IMR-90 (cell line): ENCODE measurements around the gene PQBP1. TPM values are rescaled to one million over a fixed set of nuclear protein-coding genes. Genes with fewer than 3 reads are reported as not detected.

Experiments used
- ATAC-seq: fragments of 200-7000 bp; cut with Tn5 transposase; 2 replicates; pipeline ENCODE4 v1.9.1; 2020; ENCODE audit warnings: low read depth, mild to moderate bottlenecking, moderate library complexity
- BruUV-seq: library from RNA; stranded (reverse); fragments of 400-500 nt; replicated peaks from 2 replicates; lab custom pipeline; 2021; lab: Mats Ljungman, UMichigan
- CTCF ChIA-PET: fragments of 300-600 bp; formaldehyde crosslinking; extraction: SDS; loops from one replicate; lab custom pipeline; 2021; ENCODE audit warnings: antibody characterized with exemption; lab: Yijun Ruan, JAX
- POLR2A ChIA-PET: fragments of 300-600 bp; sonication (Branson Sonifier 250); formaldehyde crosslinking; loops from one replicate; lab custom pipeline; 2022; ENCODE audit warnings: antibody characterized with exemption; ENCODE audit not compliant: unreplicated experiment; lab: Charles Lee
- DNase-seq: peaks from one replicate; pipeline ENCODE4 v3.0.0; 2013
- H2AFZ ChIP-seq: replicated peaks from 2 replicates; pipeline ENCODE3; 2013; ENCODE audit warnings: low read length, mild to moderate bottlenecking; ENCODE audit not compliant: poor library complexity
- H2AK5ac ChIP-seq: 2 replicates; pipeline ENCODE4 v1.6.1; 2013; ENCODE audit warnings: low read depth, low read length, inconsistent platforms
- H2AK9ac ChIP-seq: replicated peaks from 2 replicates; pipeline ENCODE3; 2013; ENCODE audit warnings: mild to moderate bottlenecking, low read depth, low read length, moderate library complexity; ENCODE audit not compliant: poor library complexity
- H2BK120ac ChIP-seq: 2 replicates; pipeline ENCODE4 v1.6.1; 2013; ENCODE audit warnings: low read depth, low read length, inconsistent platforms
- H2BK15ac ChIP-seq: 3 replicates; pipeline ENCODE4 v1.6.1; 2013; ENCODE audit warnings: low read depth, low read length, inconsistent platforms
- H2BK20ac ChIP-seq: 2 replicates; pipeline ENCODE4 v1.6.1; 2013; ENCODE audit warnings: low read depth, mild to moderate bottlenecking, inconsistent platforms, low read length, moderate library complexity
- H2BK5ac ChIP-seq: 2 replicates; pipeline ENCODE4 v1.6.1; 2013; ENCODE audit warnings: mild to moderate bottlenecking, low read depth, low read length, inconsistent platforms; ENCODE audit not compliant: poor library complexity, severe bottlenecking
- H3K14ac ChIP-seq: replicated peaks from 2 replicates; pipeline ENCODE4 v1.6.1; 2013; ENCODE audit warnings: low read depth, low read length, inconsistent platforms
- H3K18ac ChIP-seq: 2 replicates; pipeline ENCODE4 v1.6.1; 2013; ENCODE audit warnings: low read depth, low read length, control low read depth
- H3K23ac ChIP-seq: 2 replicates; pipeline ENCODE4 v1.6.1; 2013; ENCODE audit warnings: low read depth, low read length, inconsistent platforms
- H3K27ac ChIP-seq: 2 replicates; pipeline ENCODE4 v1.5.1; 2013; ENCODE audit warnings: mild to moderate bottlenecking, control low read depth, low read length; ENCODE audit not compliant: insufficient read depth
- H3K27me3 ChIP-seq: 2 replicates; pipeline ENCODE4 v1.6.1; 2013; ENCODE audit warnings: low read length; ENCODE audit not compliant: control insufficient read depth, insufficient read depth
- H3K36me3 ChIP-seq: 2 replicates; pipeline ENCODE4 v1.6.1; 2013; ENCODE audit warnings: low read length, mixed read lengths; ENCODE audit not compliant: control insufficient read depth, insufficient read depth
- H3K4ac ChIP-seq: 2 replicates; pipeline ENCODE4 v1.6.1; 2013; ENCODE audit warnings: low read depth, low read length, inconsistent platforms
- H3K4me1 ChIP-seq: 2 replicates; pipeline ENCODE4 v1.6.1; 2013; ENCODE audit warnings: low read length, mixed read lengths; ENCODE audit not compliant: control insufficient read depth, insufficient read depth
- H3K4me2 ChIP-seq: 2 replicates; pipeline ENCODE4 v1.6.1; 2013; ENCODE audit warnings: low read depth, mild to moderate bottlenecking, control low read depth, low read length, moderate library complexity
- H3K4me3 ChIP-seq: 2 replicates; pipeline ENCODE4 v1.5.1; 2013; ENCODE audit warnings: low read depth, mild to moderate bottlenecking, control low read depth, low read length, moderate library complexity; ENCODE audit not compliant: insufficient read depth
- H3K56ac ChIP-seq: 2 replicates; pipeline ENCODE4 v1.6.1; 2013; ENCODE audit warnings: low read length, inconsistent platforms; ENCODE audit not compliant: insufficient read depth; ENCODE audit errors: extremely low read depth
- H3K79me1 ChIP-seq, 2 experiments: 2 replicates each; pipeline ENCODE4 v1.6.1; 2013; ENCODE audit warnings: low read length in 2 of 2, inconsistent platforms in 1 of 2, low read depth in 1 of 2
- H3K9ac ChIP-seq: 2 replicates; pipeline ENCODE4 v1.6.1; 2013; ENCODE audit warnings: low read depth, low read length, control low read depth
- H3K9me1 ChIP-seq: 2 replicates; pipeline ENCODE4 v1.6.1; 2013; ENCODE audit warnings: low read length, inconsistent platforms; ENCODE audit not compliant: insufficient read depth
- H3K9me3 ChIP-seq: 2 replicates; pipeline ENCODE4 v1.6.1; 2013; ENCODE audit warnings: low read length; ENCODE audit not compliant: control insufficient read depth, insufficient read depth
- H4K20me1 ChIP-seq: 2 replicates; pipeline ENCODE4 v1.6.1; 2013; ENCODE audit warnings: low read length, inconsistent platforms; ENCODE audit not compliant: insufficient read depth
- H4K5ac ChIP-seq: 2 replicates; pipeline ENCODE4 v1.6.1; 2013; ENCODE audit warnings: mild to moderate bottlenecking, low read depth, low read length, control low read depth
- H4K8ac ChIP-seq, 2 experiments: 2 replicates each; pipeline ENCODE4 v1.6.1; 2013; ENCODE audit warnings: low read depth in 2 of 2, low read length in 2 of 2, control low read depth in 1 of 2, inconsistent platforms in 1 of 2
- H4K91ac ChIP-seq: 2 replicates; pipeline ENCODE4 v1.6.1; 2013; ENCODE audit warnings: low read depth, low read length, inconsistent platforms; ENCODE audit not compliant: insufficient read depth
- BHLHE40 ChIP-seq: fragments of 150-350 bp; IDR thresholded peaks from 2 replicates; pipeline ENCODE4 v1.6.1; 2016; ENCODE audit warnings: mild to moderate bottlenecking, low read depth, low read length
- CEBPB ChIP-seq: IDR thresholded peaks from 2 replicates; pipeline ENCODE4 v1.6.1; 2012; ENCODE audit warnings: low read depth, low read length, improper control_type of control experiment
- CHD1 ChIP-seq: IDR thresholded peaks from 2 replicates; pipeline ENCODE4 v1.6.1; 2012; ENCODE audit warnings: low read depth, low read length, improper control_type of control experiment
- ELK1 ChIP-seq: fragments of 150-350 bp; IDR thresholded peaks from 2 replicates; pipeline ENCODE4 v1.6.1; 2016; ENCODE audit warnings: low read depth, mild to moderate bottlenecking, low read length, moderate library complexity, borderline replicate concordance
- FOS ChIP-seq: fragments of 150-350 bp; IDR thresholded peaks from 2 replicates; pipeline ENCODE4 v1.6.1; 2016; ENCODE audit warnings: low read depth, low read length
- MAFK ChIP-seq: IDR thresholded peaks from 2 replicates; pipeline ENCODE4 v1.6.1; 2012; ENCODE audit warnings: low read depth, low read length, improper control_type of control experiment
- MAZ ChIP-seq: IDR thresholded peaks from 2 replicates; pipeline ENCODE4 v1.6.1; 2012; ENCODE audit warnings: low read depth, mild to moderate bottlenecking, low read length, improper control_type of control experiment, moderate library complexity, borderline replicate concordance
- MXI1 ChIP-seq: IDR thresholded peaks from 2 replicates; pipeline ENCODE4 v1.6.1; 2012; ENCODE audit warnings: low read depth, mild to moderate bottlenecking, low read length, moderate library complexity, borderline replicate concordance
- NFE2L2 ChIP-seq: fragments of 150-350 bp; IDR thresholded peaks from 2 replicates; pipeline ENCODE4 v1.6.1; 2016; ENCODE audit warnings: low read depth, mild to moderate bottlenecking, low read length
- POLR2A ChIP-seq: IDR thresholded peaks from 2 replicates; pipeline ENCODE4 v1.6.1; 2012; ENCODE audit warnings: mild to moderate bottlenecking, low read depth, low read length
- RAD21 ChIP-seq: IDR thresholded peaks from 2 replicates; pipeline ENCODE4 v1.6.1; 2012; ENCODE audit warnings: low read length, improper control_type of control experiment
- RCOR1 ChIP-seq: IDR thresholded peaks from 2 replicates; pipeline ENCODE4 v1.6.1; 2012; ENCODE audit warnings: mild to moderate bottlenecking, low read length, improper control_type of control experiment; ENCODE audit not compliant: insufficient replicate concordance
- RFX5 ChIP-seq: IDR thresholded peaks from 2 replicates; pipeline ENCODE4 v1.8.0; 2012; ENCODE audit warnings: low read depth, mild to moderate bottlenecking, low read length, moderate library complexity
- SMC3 ChIP-seq: fragments of 150-350 bp; IDR thresholded peaks from 2 replicates; pipeline ENCODE4 v1.6.1; 2016; ENCODE audit warnings: low read depth, mild to moderate bottlenecking, antibody characterized with exemption, low read length, moderate library complexity
- USF2 ChIP-seq: fragments of 150-350 bp; IDR thresholded peaks from 2 replicates; pipeline ENCODE4 v1.6.1; 2017; ENCODE audit warnings: mild to moderate bottlenecking, antibody characterized with exemption, low read length, low read depth
- WGBS, 2 experiments: methylation state at CpG; one replicate each; pipeline versions ENCODE4 v1.1.5 to v1.1.7; 2013; ENCODE audit warnings: missing lambda C conversion rate in 2 of 2; ENCODE audit not compliant: insufficient read length in 1 of 2; ENCODE audit errors: extremely low coverage in 2 of 2; 5-methylcytosine and 5-hydroxymethylcytosine counted together
- dilution Hi-C: fragments of 300-500 bp; cut with HindIII; formaldehyde crosslinking; loops from one replicate; pipeline ENCODE4 v1.14.3; 2018; ENCODE audit warnings: low sequenced_read_pairs; ENCODE audit not compliant: unreplicated experiment
- in situ Hi-C: fragments of 300-500 bp; cut with MboI; formaldehyde crosslinking; loops from 3 replicates; pipeline ENCODE4 v1.14.3; 2019; ENCODE audit warnings: low sequenced_read_pairs, inconsistent platforms, mixed read lengths
- intact Hi-C: fragments of 100-400 bp; cut with micrococcal nuclease; formaldehyde crosslinking; loops from 2 replicates; pipeline ENCODE4 v1.10.0; 2022
- polyA plus RNA-seq, 3 experiments: library from polyadenylated mRNA; depleted of rRNA; stranded (reverse); fragments of >200 nt; gene quantifications; 2 replicates each; pipeline ENCODE4 v1.2.3, GENCODE V29; 2012; ENCODE audit warnings: low replicate concordance in 1 of 3
- total RNA-seq: library from RNA; depleted of rRNA; stranded (reverse); fragments of >200 nt; gene quantifications from 2 replicates; pipeline ENCODE4 v1.2.3, GENCODE V29; 2012
- TF ChIP-seq, protein P1 (sequence below): conservative IDR thresholded peaks from 2 replicates; pipeline ENCODE4 v1.5.1; 2012; ENCODE audit warnings: mild to moderate bottlenecking, low read depth, low read length, improper control_type of control experiment

Gene PQBP1
- total and polyA plus RNA-seq, 2 of the 4 experiments (the other 2 are of a cell fraction): 96.4 to 120 TPM

- 0 out of 2 replicates have a peak, but pooled peaks cover 4% of the 10 kb centered on the region for H3K9me1 ChIP-seq
- peaks cover 6 to 30% of the 10 kb centered on the region in 2 experiments for H3K79me1 ChIP-seq
- H4K91ac ChIP-seq: no peak overlapping the region
- DNase-seq (no peak), ATAC-seq (no peak)
- H2BK15ac ChIP-seq: no peak overlapping the region
- intact Hi-C loops: no loop called here
- no peak overlapping the region for H4K5ac ChIP-seq
- dilution Hi-C loops: no loop called here
- H3K27ac ChIP-seq: no peak overlapping the region
- no peak overlapping the region for H3K23ac ChIP-seq
- H3K4me3 ChIP-seq: no peak overlapping the region
- H2AFZ ChIP-seq: no peak overlapping the region
- no peak overlapping the region for H2BK20ac ChIP-seq
- no peak overlapping the region for H3K56ac ChIP-seq
- peaks cover 11% of the 10 kb centered on the region for H3K36me3 ChIP-seq
- H3K4ac ChIP-seq: no peak overlapping the region
- ChIA-PET POLR2A (no interaction called here), CTCF (no interaction called here)
- H2BK5ac ChIP-seq: no peak overlapping the region
- 70% methylated on average over 4 of the region's 8 CpGs; no CpG with 5 or more reads in 1 of the 2 experiments for WGBS, 2 experiments
- no peaks in the 10 kb centered on the region for H3K27me3 ChIP-seq
- H3K4me1 ChIP-seq: 0 out of 2 replicates have a peak, but pooled peaks cover 2% of the 10 kb centered on the region
- H2AK9ac ChIP-seq: no peak overlapping the region
- no peak overlapping the region for H3K4me2 ChIP-seq
- no peak overlapping the region for H3K14ac ChIP-seq
- H3K9me3 ChIP-seq: no peaks in the 10 kb centered on the region
- H4K20me1 ChIP-seq: peaks cover 7% of the 10 kb centered on the region; the same call in 1 of the 2 replicates
- in situ Hi-C loops: no loop called here
- H3K18ac ChIP-seq: no peak overlapping the region
- H2AK5ac ChIP-seq: no peak overlapping the region
- TF ChIP-seq USF2 (no peak), ELK1 (no peak), RFX5 (no peak), MXI1 (no peak), BHLHE40 (no peak), MAFK (no peak), CEBPB (no peak), MAZ (no peak), RCOR1 (no peak), FOS (no peak), SMC3 (no peak), POLR2A (no peak), CHD1 (no peak), RAD21 (no peak), NFE2L2 (no peak)
- TF ChIP-seq, protein P1, sequence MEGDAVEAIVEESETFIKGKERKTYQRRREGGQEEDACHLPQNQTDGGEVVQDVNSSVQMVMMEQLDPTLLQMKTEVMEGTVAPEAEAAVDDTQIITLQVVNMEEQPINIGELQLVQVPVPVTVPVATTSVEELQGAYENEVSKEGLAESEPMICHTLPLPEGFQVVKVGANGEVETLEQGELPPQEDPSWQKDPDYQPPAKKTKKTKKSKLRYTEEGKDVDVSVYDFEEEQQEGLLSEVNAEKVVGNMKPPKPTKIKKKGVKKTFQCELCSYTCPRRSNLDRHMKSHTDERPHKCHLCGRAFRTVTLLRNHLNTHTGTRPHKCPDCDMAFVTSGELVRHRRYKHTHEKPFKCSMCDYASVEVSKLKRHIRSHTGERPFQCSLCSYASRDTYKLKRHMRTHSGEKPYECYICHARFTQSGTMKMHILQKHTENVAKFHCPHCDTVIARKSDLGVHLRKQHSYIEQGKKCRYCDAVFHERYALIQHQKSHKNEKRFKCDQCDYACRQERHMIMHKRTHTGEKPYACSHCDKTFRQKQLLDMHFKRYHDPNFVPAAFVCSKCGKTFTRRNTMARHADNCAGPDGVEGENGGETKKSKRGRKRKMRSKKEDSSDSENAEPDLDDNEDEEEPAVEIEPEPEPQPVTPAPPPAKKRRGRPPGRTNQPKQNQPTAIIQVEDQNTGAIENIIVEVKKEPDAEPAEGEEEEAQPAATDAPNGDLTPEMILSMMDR: no peak
- H4K8ac ChIP-seq: no peak overlapping the region
- H3K9ac ChIP-seq: no peak overlapping the region
- no TSS peak for BruUV-seq
- no peak overlapping the region for H2BK120ac ChIP-seq
Observed at GRCh38 chrX:48899078-48899410, 1.3 kb downstream of the PQBP1 start.
